GM20000 (cell line): ENCODE results near the gene TNK1.

Experiments
- DNase-seq: peaks from one replicate; pipeline ENCODE4 v3.0.0; 2012; ENCODE audit warnings: low spot score
- TF ChIP-seq, protein P1 (sequence below): IDR thresholded peaks from 2 replicates; pipeline ENCODE4 v1.5.1; 2012; ENCODE audit warnings: mild to moderate bottlenecking, control low read depth; ENCODE audit errors: extremely low read depth, missing control alignments

Gene TNK1

GRCh38 chr17:7438656-7439460 lies 58.0 kb downstream of the TNK1 start:
- DNase-seq = no peak
- TF ChIP-seq, protein P1, sequence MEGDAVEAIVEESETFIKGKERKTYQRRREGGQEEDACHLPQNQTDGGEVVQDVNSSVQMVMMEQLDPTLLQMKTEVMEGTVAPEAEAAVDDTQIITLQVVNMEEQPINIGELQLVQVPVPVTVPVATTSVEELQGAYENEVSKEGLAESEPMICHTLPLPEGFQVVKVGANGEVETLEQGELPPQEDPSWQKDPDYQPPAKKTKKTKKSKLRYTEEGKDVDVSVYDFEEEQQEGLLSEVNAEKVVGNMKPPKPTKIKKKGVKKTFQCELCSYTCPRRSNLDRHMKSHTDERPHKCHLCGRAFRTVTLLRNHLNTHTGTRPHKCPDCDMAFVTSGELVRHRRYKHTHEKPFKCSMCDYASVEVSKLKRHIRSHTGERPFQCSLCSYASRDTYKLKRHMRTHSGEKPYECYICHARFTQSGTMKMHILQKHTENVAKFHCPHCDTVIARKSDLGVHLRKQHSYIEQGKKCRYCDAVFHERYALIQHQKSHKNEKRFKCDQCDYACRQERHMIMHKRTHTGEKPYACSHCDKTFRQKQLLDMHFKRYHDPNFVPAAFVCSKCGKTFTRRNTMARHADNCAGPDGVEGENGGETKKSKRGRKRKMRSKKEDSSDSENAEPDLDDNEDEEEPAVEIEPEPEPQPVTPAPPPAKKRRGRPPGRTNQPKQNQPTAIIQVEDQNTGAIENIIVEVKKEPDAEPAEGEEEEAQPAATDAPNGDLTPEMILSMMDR = no peak
